Measurements from ENCODE around the gene CTNNBL1. TPM values are rescaled to one million over a fixed set of nuclear protein-coding genes. Genes with fewer than 3 reads are reported as not detected.
"Not testable (repeated sequence)": the region's sequence is repeated elsewhere in the genome, so short reads cannot be mapped to it uniquely, and the experiment has no call there.

The CTNNBL1 gene
- total and polyA plus RNA-seq, 3 donors from 2014 or later = 50.4 to 119 (median 61.0) TPM

- 79 to 81% methylated on average over 7 of the region's 7 CpGs for WGBS, 2 donors
- Histone ChIP-seq H3K4me1 (no peaks in the 10 kb centered on the region), H3K9me3 (no peaks in the 10 kb centered on the region), H3K27me3 (no peaks in the 10 kb centered on the region), H3K36me3 (ENCODE audit: low read depth, missing control alignments) (no peaks in the 10 kb centered on the region), H3K27ac (no peak overlapping the region), H3K4me3 (no peak overlapping the region)
- intact Hi-C loops (cut with DNase I; ENCODE audit: low total_unique reads) = no loop called here
- no peak for DNase-seq
- TF ChIP-seq CTCF (IDR thresholded peaks at IDR 0.05) (no peak), POLR2A (IDR thresholded peaks at IDR 0.05) (no peak)
Observed at GRCh38 chr20:37676440-37676839, 17.4 kb upstream of the CTNNBL1 start.

- H3K27me3 ChIP-seq = no peaks in the 10 kb centered on the region
- 55 to 58% methylated on average over 11 of the region's 11 CpGs for WGBS, 2 donors
- no peak for DNase-seq
- no peak overlapping the region for H3K4me3 ChIP-seq
- TF ChIP-seq POLR2A (IDR thresholded peaks at IDR 0.05) (no peak), CTCF (IDR thresholded peaks at IDR 0.05) (no peak)
- H3K4me1 ChIP-seq = no peaks in the 10 kb centered on the region
- H3K9me3 ChIP-seq = no peaks in the 10 kb centered on the region
- H3K27ac ChIP-seq = no peak overlapping the region
- intact Hi-C loops (cut with DNase I; ENCODE audit: low total_unique reads) = no loop called here
- H3K36me3 ChIP-seq (ENCODE audit: low read depth, missing control alignments) = no peaks in the 10 kb centered on the region
Observed at GRCh38 chr20:37677969-37678861, 15.6 kb upstream of the CTNNBL1 start.

GRCh38 chr20:37679751-37680150 is 14.1 kb upstream of the CTNNBL1 start:
- H3K27me3 ChIP-seq; intact Hi-C loops (cut with DNase I; ENCODE audit: low total_unique reads); DNase-seq; H3K9me3 ChIP-seq; H3K36me3 ChIP-seq (ENCODE audit: low read depth, missing control alignments); H3K4me1 ChIP-seq; H3K4me3 ChIP-seq; H3K27ac ChIP-seq: not testable (repeated sequence)
- WGBS, 2 donors = 85 to 86% methylated on average over 4 of the region's 4 CpGs

- 67 to 68% methylated on average over 3 of the region's 3 CpGs for WGBS, 2 donors
- DNase-seq = no peak
- no peak for TF ChIP-seq CTCF (IDR thresholded peaks at IDR 0.05)
- TF ChIP-seq POLR2A (IDR thresholded peaks at IDR 0.05) = no peak
- Histone ChIP-seq H3K27ac (no peak overlapping the region), H3K36me3 (ENCODE audit: low read depth, missing control alignments) (no peaks in the 10 kb centered on the region), H3K4me1 (no peaks in the 10 kb centered on the region), H3K27me3 (no peaks in the 10 kb centered on the region), H3K9me3 (no peaks in the 10 kb centered on the region), H3K4me3 (no peak overlapping the region)
- intact Hi-C loops (cut with DNase I; ENCODE audit: low total_unique reads) = no loop called here
Observed at GRCh38 chr20:37680420-37680819, 13.4 kb upstream of the CTNNBL1 start.

- DNase-seq = no peak
- WGBS, 2 donors = 68 to 69% methylated on average over 10 of the region's 10 CpGs
Observed at GRCh38 chr20:37681384-37682112, 12.3 kb upstream of the CTNNBL1 start.

GRCh38 chr20:37683146-37683545 is 10.7 kb upstream of the CTNNBL1 start:
- DNase-seq; H3K27me3 ChIP-seq; H3K36me3 ChIP-seq (ENCODE audit: low read depth, missing control alignments); H3K4me3 ChIP-seq; H3K4me1 ChIP-seq; H3K9me3 ChIP-seq; intact Hi-C loops (cut with DNase I; ENCODE audit: low total_unique reads); H3K27ac ChIP-seq: not testable (repeated sequence)
- WGBS, 2 donors = 65 to 73% methylated on average over 9 of the region's 9 CpGs

More at GRCh38 chr20:37681384-37682112, 12.3 kb upstream of the CTNNBL1 start:
- H3K4me1 ChIP-seq = no peaks in the 10 kb centered on the region
- intact Hi-C loops (cut with DNase I; ENCODE audit: low total_unique reads) = no loop called here
- H3K27me3 ChIP-seq = no peaks in the 10 kb centered on the region
- H3K27ac ChIP-seq = no peak overlapping the region
- no peaks in the 10 kb centered on the region for H3K9me3 ChIP-seq
- no peak overlapping the region for H3K4me3 ChIP-seq
- no peaks in the 10 kb centered on the region for H3K36me3 ChIP-seq (ENCODE audit: low read depth, missing control alignments)
- no peak for TF ChIP-seq CTCF (IDR thresholded peaks at IDR 0.05)
- no peak for TF ChIP-seq POLR2A (IDR thresholded peaks at IDR 0.05)

Measured in testis (tissue), 3 donors.